ENCODE data around the gene P2RY8. TPM values are rescaled to one million over a fixed set of nuclear protein-coding genes. Genes with fewer than 3 reads are reported as not detected.
A peak's percentile ranks its signal among the peaks of the same experiment; 100 is the strongest.

Gene P2RY8
- total and polyA plus RNA-seq, 10 of the 15 experiments (the other 5 are each of a cell fraction or from before 2014, with no cell fraction given): 2.0 to 64.4 (median 36.5) TPM

GRCh38 chrX:1534301-1535168, 2.5 kb downstream of the P2RY8 start (continued):
- TF ChIP-seq CEBPB (IDR thresholded peaks at IDR 0.05; ENCODE audit: borderline replicate concordance in 1 of 2, low read depth in 2 of 2, low read length in 2 of 2): no peak
- TF ChIP-seq POLR2A (IDR thresholded peaks at IDR 0.05; ENCODE audit: low read depth, low read length): peak; percentile 55
- TF ChIP-seq NFYA (IDR thresholded peaks at IDR 0.05; ENCODE audit: borderline replicate concordance, low read depth, low read length): no peak
- no peak for TF ChIP-seq ZBTB33 (IDR thresholded peaks at IDR 0.05)
- peak; percentile 41; the same call in 1 of the 2 replicates for TF ChIP-seq NFYB (IDR thresholded peaks at IDR 0.05; ENCODE audit: insufficient read depth, low read depth, low read length)
- no peak for TF ChIP-seq BRCA1 (IDR thresholded peaks at IDR 0.05; ENCODE audit: low read depth, low read length)
- TF ChIP-seq BHLHE40 (IDR thresholded peaks at IDR 0.05; ENCODE audit: borderline replicate concordance in 1 of 2, low read depth in 2 of 2, low read length in 1 of 2): 0 out of 4 replicates have a peak, but pooled peaks of 1 of the 2 experiments have one; percentile 3
- peak; percentile 36; the same call in 1 of the 2 replicates for TF ChIP-seq PAX5 (IDR thresholded peaks at IDR 0.05; ENCODE audit: borderline replicate concordance, low read depth, low read length)
- TF ChIP-seq MXI1 (IDR thresholded peaks at IDR 0.05; ENCODE audit: low read depth, low read length): 0 out of 2 replicates have a peak, but pooled peaks have one; percentile 12
- TF ChIP-seq ZNF24 (IDR thresholded peaks at IDR 0.05): no peak; the same call in 1 of the 2 replicates
- no peak for TF ChIP-seq CHD1 (IDR thresholded peaks at IDR 0.05; ENCODE audit: low read depth, low read length)
- peak; percentile 46; the same call in 1 of the 2 replicates for TF ChIP-seq CREM (IDR thresholded peaks at IDR 0.05; ENCODE audit: low read depth)
- no peak for TF ChIP-seq ELK1 (IDR thresholded peaks at IDR 0.05; ENCODE audit: low read depth, low read length)
- TF ChIP-seq NKRF (conservative IDR thresholded peaks at IDR 0.05): 0 out of 2 replicates have a peak, but pooled peaks have one; percentile 30
- 0 out of 2 replicates have a peak, but pooled peaks have one; percentile 18 for TF ChIP-seq BCL11A (IDR thresholded peaks at IDR 0.05; ENCODE audit: low read depth, low read length)
- TF ChIP-seq PKNOX1 (IDR thresholded peaks at IDR 0.05): no peak
- peak; percentile 25; the same call in 1 of the 2 replicates for TF ChIP-seq SIN3A (IDR thresholded peaks at IDR 0.05; ENCODE audit: low read depth, low read length)
- TF ChIP-seq JUNB (IDR thresholded peaks at IDR 0.05): 0 out of 2 replicates have a peak, but pooled peaks have one; percentile 10
- TF ChIP-seq HDGF (IDR thresholded peaks at IDR 0.05): no peak
- TF ChIP-seq BACH1 (IDR thresholded peaks at IDR 0.05; ENCODE audit: borderline replicate concordance): no peak; the same call in 1 of the 2 replicates
- TF ChIP-seq SMC3 (IDR thresholded peaks at IDR 0.05; ENCODE audit: borderline replicate concordance, low read length): peak; percentile 3; the same call in 1 of the 2 replicates
- TF ChIP-seq POLR2AphosphoS2 (IDR thresholded peaks at IDR 0.05; ENCODE audit: low read depth, low read length): peak; percentile 63; the same call in 1 of the 2 replicates
- TF ChIP-seq STAT1 (conservative IDR thresholded peaks at IDR 0.05): no peak
